Measurements from ENCODE around the gene RFX7.

DNA sequence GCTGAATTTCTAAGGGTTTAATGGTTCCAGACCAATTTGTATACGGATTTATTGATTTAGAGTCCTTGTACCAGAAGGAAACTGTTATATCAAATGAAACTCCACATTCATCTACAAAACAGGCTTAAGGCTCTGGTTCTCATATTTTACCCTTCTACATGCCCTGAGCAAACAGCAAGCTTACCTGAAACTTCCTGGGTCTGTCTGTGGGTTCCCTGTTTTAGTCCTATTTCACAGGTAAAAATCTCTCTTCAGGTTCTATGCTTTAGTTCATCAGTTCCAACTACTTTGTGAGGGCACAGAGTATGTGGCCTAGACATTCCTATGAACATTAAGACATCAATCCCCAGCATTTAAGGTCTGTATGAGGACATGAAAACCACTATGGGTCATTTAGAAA is 57.7 kb downstream of the RFX7 start:
- TF ChIP-seq, protein P1, sequence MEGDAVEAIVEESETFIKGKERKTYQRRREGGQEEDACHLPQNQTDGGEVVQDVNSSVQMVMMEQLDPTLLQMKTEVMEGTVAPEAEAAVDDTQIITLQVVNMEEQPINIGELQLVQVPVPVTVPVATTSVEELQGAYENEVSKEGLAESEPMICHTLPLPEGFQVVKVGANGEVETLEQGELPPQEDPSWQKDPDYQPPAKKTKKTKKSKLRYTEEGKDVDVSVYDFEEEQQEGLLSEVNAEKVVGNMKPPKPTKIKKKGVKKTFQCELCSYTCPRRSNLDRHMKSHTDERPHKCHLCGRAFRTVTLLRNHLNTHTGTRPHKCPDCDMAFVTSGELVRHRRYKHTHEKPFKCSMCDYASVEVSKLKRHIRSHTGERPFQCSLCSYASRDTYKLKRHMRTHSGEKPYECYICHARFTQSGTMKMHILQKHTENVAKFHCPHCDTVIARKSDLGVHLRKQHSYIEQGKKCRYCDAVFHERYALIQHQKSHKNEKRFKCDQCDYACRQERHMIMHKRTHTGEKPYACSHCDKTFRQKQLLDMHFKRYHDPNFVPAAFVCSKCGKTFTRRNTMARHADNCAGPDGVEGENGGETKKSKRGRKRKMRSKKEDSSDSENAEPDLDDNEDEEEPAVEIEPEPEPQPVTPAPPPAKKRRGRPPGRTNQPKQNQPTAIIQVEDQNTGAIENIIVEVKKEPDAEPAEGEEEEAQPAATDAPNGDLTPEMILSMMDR (IDR thresholded peaks at IDR 0.05) = no peak
- no peak for TF ChIP-seq POLR2A (IDR thresholded peaks at IDR 0.05)
